Measurements from ENCODE around the gene CBLB.
A peak's percentile ranks its signal among the peaks of the same experiment; 100 is the strongest.

The CBLB gene

GRCh38 chr3:105688821-105689220 lies 180.0 kb downstream of the CBLB start:
- Histone ChIP-seq H2AFZ (ENCODE audit: low read length) (no peak overlapping the region), H3K9ac (ENCODE audit: low read depth, low read length, poor library complexity, severe bottlenecking) (no peak overlapping the region), H3K4me2 (ENCODE audit: low read depth, low read length, poor library complexity, severe bottlenecking) (no peak overlapping the region), H3F3A (ENCODE audit: low read depth) (no peaks in the 10 kb centered on the region), H3K4me1 (ENCODE audit: insufficient read depth, low read length, poor library complexity, severe bottlenecking) (no peaks in the 10 kb centered on the region), H3K4me3 (ENCODE audit: low read length, poor library complexity, severe bottlenecking) (no peak overlapping the region), H3K27me3 (ENCODE audit: insufficient read depth, low read length, poor library complexity, severe bottlenecking) (no peaks in the 10 kb centered on the region), H3K9me3 (ENCODE audit: insufficient read depth, low read depth, low read length) (no peaks in the 10 kb centered on the region), H3K79me2 (ENCODE audit: insufficient read depth, low read length) (no peaks in the 10 kb centered on the region), H3K9me2 (replicated peaks; ENCODE audit: low read depth, low read length) (no peaks in the 10 kb centered on the region), H4K20me1 (ENCODE audit: insufficient read depth, low read length, poor library complexity, severe bottlenecking) (no peaks in the 10 kb centered on the region), H3K36me3 (ENCODE audit: insufficient read depth, low read length) (peaks cover 12% of the 10 kb centered on the region; the same call in 1 of the 2 replicates)
- no peak for TF ChIP-seq CTCF (conservative IDR thresholded peaks at IDR 0.05; ENCODE audit: low read length)
- TF ChIP-seq EZH2phosphoT487 (IDR thresholded peaks at IDR 0.05; ENCODE audit: borderline replicate concordance): no peak

- H3K27me3 ChIP-seq (ENCODE audit: insufficient read depth, low read length, poor library complexity, severe bottlenecking): no peaks in the 10 kb centered on the region
- no peak overlapping the region for H3K4me2 ChIP-seq (ENCODE audit: low read depth, low read length, poor library complexity, severe bottlenecking)
- TF ChIP-seq EZH2phosphoT487 (IDR thresholded peaks at IDR 0.05; ENCODE audit: borderline replicate concordance) (no peak), CTCF (conservative IDR thresholded peaks at IDR 0.05; ENCODE audit: low read length) (peak; percentile 91)
- H3K9ac ChIP-seq (ENCODE audit: low read depth, low read length, poor library complexity, severe bottlenecking): no peak overlapping the region
- H4K20me1 ChIP-seq (ENCODE audit: insufficient read depth, low read length, poor library complexity, severe bottlenecking): no peaks in the 10 kb centered on the region
- H3K79me2 ChIP-seq (ENCODE audit: insufficient read depth, low read length): no peaks in the 10 kb centered on the region
- H3K9me2 ChIP-seq (replicated peaks; ENCODE audit: low read depth, low read length): no peaks in the 10 kb centered on the region
- H3K36me3 ChIP-seq (ENCODE audit: insufficient read depth, low read length): 0 out of 2 replicates have a peak, but pooled peaks cover 4% of the 10 kb centered on the region
- H3F3A ChIP-seq (ENCODE audit: low read depth): no peaks in the 10 kb centered on the region
- no peak overlapping the region for H2AFZ ChIP-seq (ENCODE audit: low read length)
- no peak overlapping the region for H3K4me3 ChIP-seq (ENCODE audit: low read length, poor library complexity, severe bottlenecking)
- H3K4me1 ChIP-seq (ENCODE audit: insufficient read depth, low read length, poor library complexity, severe bottlenecking): no peaks in the 10 kb centered on the region
- no peaks in the 10 kb centered on the region for H3K9me3 ChIP-seq (ENCODE audit: insufficient read depth, low read depth, low read length)
These were observed 182.4 kb downstream of the CBLB start for GRCh38 chr3:105686278-105686897.

- H4K20me1 ChIP-seq (ENCODE audit: insufficient read depth, low read length, poor library complexity, severe bottlenecking): no peaks in the 10 kb centered on the region
- no peaks in the 10 kb centered on the region for H3K79me2 ChIP-seq (ENCODE audit: insufficient read depth, low read length)
- no peaks in the 10 kb centered on the region for H3K4me1 ChIP-seq (ENCODE audit: insufficient read depth, low read length, poor library complexity, severe bottlenecking)
- peaks cover 8% of the 10 kb centered on the region; the same call in 1 of the 2 replicates for H3K36me3 ChIP-seq (ENCODE audit: insufficient read depth, low read length)
- no peaks in the 10 kb centered on the region for H3K27me3 ChIP-seq (ENCODE audit: insufficient read depth, low read length, poor library complexity, severe bottlenecking)
- H3F3A ChIP-seq (ENCODE audit: low read depth): no peaks in the 10 kb centered on the region
- H3K9me3 ChIP-seq (ENCODE audit: insufficient read depth, low read depth, low read length): no peaks in the 10 kb centered on the region
- TF ChIP-seq CTCF (conservative IDR thresholded peaks at IDR 0.05; ENCODE audit: low read length): no peak
- no peaks in the 10 kb centered on the region for H3K9me2 ChIP-seq (replicated peaks; ENCODE audit: low read depth, low read length)
- no peak overlapping the region for H3K9ac ChIP-seq (ENCODE audit: low read depth, low read length, poor library complexity, severe bottlenecking)
- H3K4me3 ChIP-seq (ENCODE audit: low read length, poor library complexity, severe bottlenecking): no peak overlapping the region
- no peak overlapping the region for H2AFZ ChIP-seq (ENCODE audit: low read length)
- no peak overlapping the region for H3K4me2 ChIP-seq (ENCODE audit: low read depth, low read length, poor library complexity, severe bottlenecking)
These were observed 188.9 kb downstream of the CBLB start for GRCh38 chr3:105679951-105680350.
